ENCODE data around the gene RPS27L.

DNA sequence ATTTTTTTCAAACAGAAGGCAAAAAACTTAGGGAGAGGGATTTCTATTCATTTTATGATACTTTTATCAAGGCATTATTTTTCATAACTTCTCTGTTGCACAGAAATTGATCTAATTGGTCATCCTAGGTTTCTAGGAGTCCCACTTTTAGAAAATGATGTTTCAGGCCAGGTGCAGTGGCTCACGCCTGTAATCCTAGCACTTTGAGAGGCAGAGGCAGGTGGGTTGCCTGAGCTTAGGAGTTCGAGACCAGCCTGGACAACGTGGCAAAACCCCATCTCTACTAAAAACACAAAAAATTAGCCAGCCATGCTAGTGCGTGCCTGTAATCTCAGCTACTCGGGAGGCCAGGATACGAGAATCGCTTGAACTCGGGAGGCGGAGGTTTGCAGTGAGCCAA, 32.8 kb downstream of the RPS27L start:
- TF ChIP-seq CTCF (IDR thresholded peaks at IDR 0.05; ENCODE audit: poor library complexity) (no peak), EZH2 (IDR thresholded peaks at IDR 0.05; ENCODE audit: borderline replicate concordance) (no peak), EZH2phosphoT487 (IDR thresholded peaks at IDR 0.05; ENCODE audit: low read depth, severe bottlenecking, unreplicated experiment) (no peak)
